ENCODE results near the gene DMD. TPM values are rescaled to one million over a fixed set of nuclear protein-coding genes. Genes with fewer than 3 reads are reported as not detected.

The DMD gene
- total RNA-seq, 1 donor from 2014 or later = 23.9 TPM

- no peak overlapping the region for H3K4me3 Mint-ChIP-seq (ENCODE audit: low read depth)
- H3K36me3 Mint-ChIP-seq (ENCODE audit: insufficient read depth) = no peaks in the 10 kb centered on the region
- peaks cover 12% of the 10 kb centered on the region for H3K4me1 Mint-ChIP-seq (ENCODE audit: low read depth)
- H3K9me3 Mint-ChIP-seq (ENCODE audit: low read depth) = peaks cover 18% of the 10 kb centered on the region
- no peak overlapping the region for H3K27ac Mint-ChIP-seq
- DNase-seq (ENCODE audit: low spot score, unreplicated experiment) = no peak
- no peaks in the 10 kb centered on the region for H3K27me3 Mint-ChIP-seq
- TF ChIP-seq CTCF (IDR thresholded peaks at IDR 0.05; ENCODE audit: unreplicated experiment) = no peak
These were observed 1352.4 kb downstream of the DMD start for GRCh38 chrX:31858915-31859314.

- no peak for TF ChIP-seq CTCF (IDR thresholded peaks at IDR 0.05; ENCODE audit: unreplicated experiment)
- no peaks in the 10 kb centered on the region for H3K27me3 Mint-ChIP-seq
- H3K36me3 Mint-ChIP-seq (ENCODE audit: insufficient read depth) = no peaks in the 10 kb centered on the region
- H3K4me3 Mint-ChIP-seq (ENCODE audit: low read depth) = no peak overlapping the region
- no peak for DNase-seq (ENCODE audit: low spot score, unreplicated experiment)
- H3K27ac Mint-ChIP-seq = no peak overlapping the region
- peaks cover 15% of the 10 kb centered on the region for H3K9me3 Mint-ChIP-seq (ENCODE audit: low read depth)
- H3K4me1 Mint-ChIP-seq (ENCODE audit: low read depth) = peaks cover 9% of the 10 kb centered on the region
These were observed 1356.6 kb downstream of the DMD start for GRCh38 chrX:31854716-31855115.

- Mint-ChIP-seq H3K4me1 (ENCODE audit: low read depth) (peaks cover 8% of the 10 kb centered on the region), H3K9me3 (ENCODE audit: low read depth) (peaks cover 17% of the 10 kb centered on the region), H3K36me3 (ENCODE audit: insufficient read depth) (no peaks in the 10 kb centered on the region), H3K27me3 (no peaks in the 10 kb centered on the region), H3K4me3 (ENCODE audit: low read depth) (no peak overlapping the region), H3K27ac (no peak overlapping the region)
- no peak for TF ChIP-seq CTCF (IDR thresholded peaks at IDR 0.05; ENCODE audit: unreplicated experiment)
- no peak for DNase-seq (ENCODE audit: low spot score, unreplicated experiment)
These were observed 1359.6 kb downstream of the DMD start for GRCh38 chrX:31851761-31852160.

GRCh38 chrX:31847773-31848172, 1363.6 kb downstream of the DMD start:
- H3K9me3 Mint-ChIP-seq (ENCODE audit: low read depth) = peaks cover 36% of the 10 kb centered on the region
- TF ChIP-seq CTCF (IDR thresholded peaks at IDR 0.05; ENCODE audit: unreplicated experiment) = no peak
- H3K27me3 Mint-ChIP-seq = no peaks in the 10 kb centered on the region
- no peak for DNase-seq (ENCODE audit: low spot score, unreplicated experiment)
- H3K36me3 Mint-ChIP-seq (ENCODE audit: insufficient read depth) = no peaks in the 10 kb centered on the region
- no peak overlapping the region for H3K4me3 Mint-ChIP-seq (ENCODE audit: low read depth)
- no peak overlapping the region for H3K27ac Mint-ChIP-seq
- H3K4me1 Mint-ChIP-seq (ENCODE audit: low read depth) = peaks cover 8% of the 10 kb centered on the region

- DNase-seq (ENCODE audit: low spot score, unreplicated experiment) = no peak
- H3K4me1 Mint-ChIP-seq (ENCODE audit: low read depth) = peaks cover 5% of the 10 kb centered on the region
- peaks cover 31% of the 10 kb centered on the region for H3K9me3 Mint-ChIP-seq (ENCODE audit: low read depth)
- H3K27ac Mint-ChIP-seq = no peak overlapping the region
- no peaks in the 10 kb centered on the region for H3K27me3 Mint-ChIP-seq
- no peaks in the 10 kb centered on the region for H3K36me3 Mint-ChIP-seq (ENCODE audit: insufficient read depth)
- no peak overlapping the region for H3K4me3 Mint-ChIP-seq (ENCODE audit: low read depth)
- no peak for TF ChIP-seq CTCF (IDR thresholded peaks at IDR 0.05; ENCODE audit: unreplicated experiment)
These were observed 1366.3 kb downstream of the DMD start for GRCh38 chrX:31845003-31845402.
